Measurements from ENCODE around the gene THBD. TPM values are rescaled to one million over a fixed set of nuclear protein-coding genes. Genes with fewer than 3 reads are reported as not detected.

Gene THBD
- total and polyA plus RNA-seq, 2 experiments from 2014 or later: 0.10 to 0.97 TPM

DNA sequence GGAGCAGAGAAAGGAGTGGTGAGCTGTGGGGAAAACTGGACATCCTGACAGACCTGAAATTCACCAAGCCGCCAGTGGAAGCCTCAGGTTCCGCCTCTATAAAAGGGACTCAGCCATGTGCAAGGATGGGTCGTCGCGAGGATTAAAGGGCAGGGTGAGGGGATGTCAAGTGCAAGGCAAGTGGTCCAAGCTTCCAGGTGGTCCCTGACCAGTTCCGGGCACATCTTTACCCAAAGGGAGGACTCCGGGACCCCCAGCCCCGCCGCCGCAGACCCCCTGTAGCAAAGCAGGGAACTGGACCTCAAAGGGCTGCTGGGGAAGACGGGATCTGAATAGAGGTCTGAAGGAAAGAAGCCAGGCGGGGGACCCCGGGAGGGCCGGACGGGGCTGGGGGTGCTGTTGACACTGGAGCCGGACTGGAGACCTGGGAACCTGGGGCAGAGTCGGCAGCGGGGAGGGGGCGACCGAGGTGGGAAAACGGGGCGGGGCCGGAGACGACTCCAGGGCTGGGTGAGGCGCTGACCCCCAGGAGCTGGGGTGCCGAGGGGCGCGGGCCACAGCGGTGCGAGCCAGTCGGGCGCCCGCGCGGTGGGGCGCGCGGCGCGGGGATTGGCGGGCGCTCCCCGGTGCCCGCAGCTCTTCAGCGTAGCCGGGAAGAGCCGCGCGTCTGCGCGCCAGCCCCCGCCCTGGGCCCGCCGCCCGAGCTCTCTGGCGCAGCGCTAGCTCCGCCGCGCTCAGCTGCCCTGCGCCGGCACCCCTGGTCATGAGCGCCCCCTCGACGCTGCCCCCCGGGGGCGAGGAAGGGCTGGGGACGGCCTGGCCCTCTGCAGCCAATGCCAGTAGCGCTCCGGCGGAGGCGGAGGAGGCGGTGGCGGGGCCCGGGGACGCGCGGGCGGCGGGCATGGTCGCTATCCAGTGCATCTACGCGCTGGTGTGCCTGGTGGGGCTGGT, 14.5 kb downstream of the THBD start, which contains the start of gene SSTR4:
Gene SSTR4 (plus strand): TSS at position 592 of the 951 bp plus-strand sequence. CDS start 172 bp downstream, at position 764.
- H3K79me2 ChIP-seq (replicated peaks; ENCODE audit: insufficient read depth): no peaks in the 10 kb centered on the region
- TF ChIP-seq NANOG (IDR thresholded peaks at IDR 0.05; ENCODE audit: borderline replicate concordance) (no peak), POLR2AphosphoS5 (IDR thresholded peaks at IDR 0.05; ENCODE audit: low read depth) (no peak)
- TF ChIP-seq, protein P1, sequence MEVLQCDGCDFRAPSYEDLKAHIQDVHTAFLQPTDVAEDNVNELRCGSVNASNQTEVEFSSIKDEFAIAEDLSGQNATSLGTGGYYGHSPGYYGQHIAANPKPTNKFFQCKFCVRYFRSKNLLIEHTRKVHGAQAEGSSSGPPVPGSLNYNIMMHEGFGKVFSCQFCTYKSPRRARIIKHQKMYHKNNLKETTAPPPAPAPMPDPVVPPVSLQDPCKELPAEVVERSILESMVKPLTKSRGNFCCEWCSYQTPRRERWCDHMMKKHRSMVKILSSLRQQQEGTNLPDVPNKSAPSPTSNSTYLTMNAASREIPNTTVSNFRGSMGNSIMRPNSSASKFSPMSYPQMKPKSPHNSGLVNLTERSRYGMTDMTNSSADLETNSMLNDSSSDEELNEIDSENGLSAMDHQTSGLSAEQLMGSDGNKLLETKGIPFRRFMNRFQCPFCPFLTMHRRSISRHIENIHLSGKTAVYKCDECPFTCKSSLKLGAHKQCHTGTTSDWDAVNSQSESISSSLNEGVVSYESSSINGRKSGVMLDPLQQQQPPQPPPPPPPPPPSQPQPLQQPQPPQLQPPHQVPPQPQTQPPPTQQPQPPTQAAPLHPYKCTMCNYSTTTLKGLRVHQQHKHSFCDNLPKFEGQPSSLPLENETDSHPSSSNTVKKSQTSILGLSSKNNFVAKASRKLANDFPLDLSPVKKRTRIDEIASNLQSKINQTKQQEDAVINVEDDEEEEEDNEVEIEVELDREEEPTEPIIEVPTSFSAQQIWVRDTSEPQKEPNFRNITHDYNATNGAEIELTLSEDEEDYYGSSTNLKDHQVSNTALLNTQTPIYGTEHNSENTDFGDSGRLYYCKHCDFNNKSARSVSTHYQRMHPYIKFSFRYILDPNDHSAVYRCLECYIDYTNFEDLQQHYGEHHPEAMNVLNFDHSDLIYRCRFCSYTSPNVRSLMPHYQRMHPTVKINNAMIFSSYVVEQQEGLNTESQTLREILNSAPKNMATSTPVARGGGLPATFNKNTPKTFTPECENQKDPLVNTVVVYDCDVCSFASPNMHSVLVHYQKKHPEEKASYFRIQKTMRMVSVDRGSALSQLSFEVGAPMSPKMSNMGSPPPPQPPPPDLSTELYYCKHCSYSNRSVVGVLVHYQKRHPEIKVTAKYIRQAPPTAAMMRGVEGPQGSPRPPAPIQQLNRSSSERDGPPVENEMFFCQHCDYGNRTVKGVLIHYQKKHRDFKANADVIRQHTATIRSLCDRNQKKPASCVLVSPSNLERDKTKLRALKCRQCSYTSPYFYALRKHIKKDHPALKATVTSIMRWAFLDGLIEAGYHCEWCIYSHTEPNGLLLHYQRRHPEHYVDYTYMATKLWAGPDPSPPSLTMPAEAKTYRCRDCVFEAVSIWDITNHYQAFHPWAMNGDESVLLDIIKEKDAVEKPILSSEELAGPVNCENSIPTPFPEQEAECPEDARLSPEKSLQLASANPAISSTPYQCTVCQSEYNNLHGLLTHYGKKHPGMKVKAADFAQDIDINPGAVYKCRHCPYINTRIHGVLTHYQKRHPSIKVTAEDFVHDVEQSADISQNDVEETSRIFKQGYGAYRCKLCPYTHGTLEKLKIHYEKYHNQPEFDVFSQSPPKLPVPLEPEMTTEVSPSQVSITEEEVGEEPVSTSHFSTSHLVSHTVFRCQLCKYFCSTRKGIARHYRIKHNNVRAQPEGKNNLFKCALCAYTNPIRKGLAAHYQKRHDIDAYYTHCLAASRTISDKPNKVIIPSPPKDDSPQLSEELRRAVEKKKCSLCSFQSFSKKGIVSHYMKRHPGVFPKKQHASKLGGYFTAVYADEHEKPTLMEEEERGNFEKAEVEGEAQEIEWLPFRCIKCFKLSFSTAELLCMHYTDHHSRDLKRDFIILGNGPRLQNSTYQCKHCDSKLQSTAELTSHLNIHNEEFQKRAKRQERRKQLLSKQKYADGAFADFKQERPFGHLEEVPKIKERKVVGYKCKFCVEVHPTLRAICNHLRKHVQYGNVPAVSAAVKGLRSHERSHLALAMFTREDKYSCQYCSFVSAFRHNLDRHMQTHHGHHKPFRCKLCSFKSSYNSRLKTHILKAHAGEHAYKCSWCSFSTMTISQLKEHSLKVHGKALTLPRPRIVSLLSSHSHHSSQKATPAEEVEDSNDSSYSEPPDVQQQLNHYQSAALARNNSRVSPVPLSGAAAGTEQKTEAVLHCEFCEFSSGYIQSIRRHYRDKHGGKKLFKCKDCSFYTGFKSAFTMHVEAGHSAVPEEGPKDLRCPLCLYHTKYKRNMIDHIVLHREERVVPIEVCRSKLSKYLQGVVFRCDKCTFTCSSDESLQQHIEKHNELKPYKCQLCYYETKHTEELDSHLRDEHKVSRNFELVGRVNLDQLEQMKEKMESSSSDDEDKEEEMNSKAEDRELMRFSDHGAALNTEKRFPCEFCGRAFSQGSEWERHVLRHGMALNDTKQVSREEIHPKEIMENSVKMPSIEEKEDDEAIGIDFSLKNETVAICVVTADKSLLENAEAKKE (CRISPR knock-in tag; IDR thresholded peaks at IDR 0.05): no peak
- no peaks in the 10 kb centered on the region for H3F3A ChIP-seq (replicated peaks; ENCODE audit: low read depth)
- H3K9me2 ChIP-seq (ENCODE audit: insufficient read depth): no peaks in the 10 kb centered on the region
- ATAC-seq: peak; percentile 93
- Mint-ChIP-seq H3K36me3 (ENCODE audit: low read depth) (no peaks in the 10 kb centered on the region), H3K9me3 (no peaks in the 10 kb centered on the region), H3K4me1 (peaks cover 3% of the 10 kb centered on the region; the same call in 2 of the 3 replicates), H3K27me3 (ENCODE audit: insufficient read depth, low read depth, poor library complexity) (peaks cover 44% of the 10 kb centered on the region), H3K27ac (no peak within 1 kb of the TSS), H3K4me3 (peak within 1 kb of the TSS; percentile 52)
- peak within 1 kb of the TSS; percentile 52; the same call in 1 of the 2 replicates for H2AFZ ChIP-seq
- DNase-seq (ENCODE audit: low spot score): peak; percentile 49
- peaks cover 54% of the 10 kb centered on the region for H3K27me3 ChIP-seq (ENCODE audit: insufficient read depth)
- no peaks in the 10 kb centered on the region for H3K36me3 ChIP-seq (ENCODE audit: insufficient read depth)
- no peaks in the 10 kb centered on the region for H4K20me1 ChIP-seq (replicated peaks; ENCODE audit: insufficient read depth)
- peak within 1 kb of the TSS; percentile 78 for H3K4me2 ChIP-seq
- peak within 1 kb of the TSS; percentile 54 for H3K4me3 ChIP-seq
- no peak within 1 kb of the TSS for H3K27ac ChIP-seq (ENCODE audit: low read depth)
- H3K4me1 ChIP-seq (ENCODE audit: insufficient read depth): no peaks in the 10 kb centered on the region

DNA sequence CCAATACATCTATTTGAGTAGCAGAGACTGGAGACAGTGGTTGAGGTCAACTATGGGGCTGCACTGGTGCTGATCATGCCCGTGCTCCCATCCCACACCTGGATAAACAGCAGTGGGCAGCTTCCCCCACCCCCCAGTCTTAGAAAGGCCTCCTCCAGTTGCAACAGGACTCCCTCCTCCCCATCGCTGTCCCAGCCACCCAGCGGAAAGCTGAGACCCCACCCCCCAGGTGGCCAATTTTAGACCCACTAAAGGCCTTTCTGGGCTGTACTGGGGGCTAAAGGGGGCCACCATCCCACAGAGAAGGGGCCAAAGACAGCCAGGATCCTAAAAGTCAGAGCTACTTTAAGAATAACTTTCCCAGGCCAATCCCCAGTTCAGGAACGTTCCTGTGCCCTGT, 15.6 kb downstream of the THBD start:
- Mint-ChIP-seq H3K36me3 (ENCODE audit: low read depth) (no peaks in the 10 kb centered on the region), H3K4me3 (no peak overlapping the region), H3K4me1 (peaks cover 3% of the 10 kb centered on the region; the same call in 2 of the 3 replicates), H3K27me3 (ENCODE audit: insufficient read depth, low read depth, poor library complexity) (peaks cover 43% of the 10 kb centered on the region), H3K9me3 (no peaks in the 10 kb centered on the region), H3K27ac (no peak overlapping the region)
- TF ChIP-seq JUNB (IDR thresholded peaks at IDR 0.05; ENCODE audit: unreplicated experiment): no peak
- peaks cover 51% of the 10 kb centered on the region for H3K27me3 ChIP-seq (ENCODE audit: insufficient read depth)
- 0 out of 2 replicates have a peak, but pooled peaks cover 4% of the 10 kb centered on the region for H3K9me2 ChIP-seq (ENCODE audit: insufficient read depth)
- H3K4me3 ChIP-seq: no peak overlapping the region
- H2AFZ ChIP-seq: no peak overlapping the region
- H3K79me2 ChIP-seq (replicated peaks; ENCODE audit: insufficient read depth): no peaks in the 10 kb centered on the region
- H3K4me1 ChIP-seq (ENCODE audit: insufficient read depth): no peaks in the 10 kb centered on the region
- DNase-seq (ENCODE audit: low spot score) (no peak), ATAC-seq (no peak)
- no peaks in the 10 kb centered on the region for H4K20me1 ChIP-seq (replicated peaks; ENCODE audit: insufficient read depth)
- H3F3A ChIP-seq (replicated peaks; ENCODE audit: low read depth): no peaks in the 10 kb centered on the region
- no peak overlapping the region for H3K4me2 ChIP-seq
- H3K36me3 ChIP-seq (ENCODE audit: insufficient read depth): no peaks in the 10 kb centered on the region
- no peak overlapping the region for H3K27ac ChIP-seq (ENCODE audit: low read depth)
